ENCODE measurements around the gene PDPR.
"Not testable (repeated sequence)": the region's sequence is repeated elsewhere in the genome, so short reads cannot be mapped to it uniquely, and the experiment has no call there.

DNA sequence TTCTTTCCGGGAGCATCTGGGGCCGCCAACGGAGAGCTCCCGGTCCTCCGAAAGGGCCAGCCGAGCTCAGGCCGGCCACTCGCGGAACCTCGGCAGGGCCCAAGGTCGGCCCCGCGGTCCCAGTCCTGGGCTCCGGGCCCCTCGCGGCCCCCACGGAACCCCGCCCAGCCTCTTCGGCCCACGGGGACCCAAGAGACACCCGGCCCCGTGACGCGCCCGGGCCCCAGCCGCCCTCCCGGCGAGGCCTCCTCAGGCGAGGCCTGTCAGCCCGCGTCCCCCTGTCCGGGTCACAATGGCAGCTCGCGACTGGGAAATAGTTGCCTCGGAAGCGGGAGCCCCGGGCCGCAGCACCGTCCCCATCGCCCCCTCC, 48.8 kb upstream of the PDPR start:
- TF ChIP-seq, protein P1, sequence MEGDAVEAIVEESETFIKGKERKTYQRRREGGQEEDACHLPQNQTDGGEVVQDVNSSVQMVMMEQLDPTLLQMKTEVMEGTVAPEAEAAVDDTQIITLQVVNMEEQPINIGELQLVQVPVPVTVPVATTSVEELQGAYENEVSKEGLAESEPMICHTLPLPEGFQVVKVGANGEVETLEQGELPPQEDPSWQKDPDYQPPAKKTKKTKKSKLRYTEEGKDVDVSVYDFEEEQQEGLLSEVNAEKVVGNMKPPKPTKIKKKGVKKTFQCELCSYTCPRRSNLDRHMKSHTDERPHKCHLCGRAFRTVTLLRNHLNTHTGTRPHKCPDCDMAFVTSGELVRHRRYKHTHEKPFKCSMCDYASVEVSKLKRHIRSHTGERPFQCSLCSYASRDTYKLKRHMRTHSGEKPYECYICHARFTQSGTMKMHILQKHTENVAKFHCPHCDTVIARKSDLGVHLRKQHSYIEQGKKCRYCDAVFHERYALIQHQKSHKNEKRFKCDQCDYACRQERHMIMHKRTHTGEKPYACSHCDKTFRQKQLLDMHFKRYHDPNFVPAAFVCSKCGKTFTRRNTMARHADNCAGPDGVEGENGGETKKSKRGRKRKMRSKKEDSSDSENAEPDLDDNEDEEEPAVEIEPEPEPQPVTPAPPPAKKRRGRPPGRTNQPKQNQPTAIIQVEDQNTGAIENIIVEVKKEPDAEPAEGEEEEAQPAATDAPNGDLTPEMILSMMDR (conservative IDR thresholded peaks at IDR 0.05; ENCODE audit: low read length): not testable (repeated sequence)
- TF ChIP-seq EZH2phosphoT487 (IDR thresholded peaks at IDR 0.05; ENCODE audit: borderline replicate concordance, low read depth, low read length): not testable (repeated sequence)
